Endodermal cell (in vitro differentiated cells): ENCODE results near the gene VCAN. TPM values are rescaled to one million over a fixed set of nuclear protein-coding genes. Genes with fewer than 3 reads are reported as not detected.

Experiments
- DNase-seq: peaks from one replicate; pipeline ENCODE4 v3.0.0-alpha.2; 2017
- H3K27ac ChIP-seq: 2 replicates; pipeline ENCODE4 v1.5.1; 2013; ENCODE audit warnings: mild to moderate bottlenecking, low read depth, low read length, moderate library complexity
- H3K27me3 ChIP-seq: 2 replicates; pipeline ENCODE4 v1.6.1; 2013; ENCODE audit warnings: mild to moderate bottlenecking, low read length, moderate library complexity; ENCODE audit not compliant: insufficient read depth, control insufficient read depth, poor library complexity, severe bottlenecking
- H3K36me3 ChIP-seq: 2 replicates; pipeline ENCODE4 v1.7.0; 2013; ENCODE audit warnings: mild to moderate bottlenecking, low read length, moderate library complexity; ENCODE audit not compliant: control insufficient read depth, insufficient read depth
- H3K4me1 ChIP-seq: one replicate; pipeline ENCODE4 v1.7.0; 2013; ENCODE audit warnings: low read length; ENCODE audit not compliant: control insufficient read depth, insufficient read depth
- H3K4me3 ChIP-seq: 2 replicates; pipeline ENCODE4 v1.5.1; 2013; ENCODE audit warnings: mild to moderate bottlenecking, low read length, moderate library complexity
- H3K9ac ChIP-seq: 2 replicates; pipeline ENCODE4 v1.6.1; 2013; ENCODE audit warnings: mild to moderate bottlenecking, low read length, moderate library complexity; ENCODE audit not compliant: poor library complexity, severe bottlenecking; ENCODE audit errors: extremely low read depth
- H3K9me3 ChIP-seq: 2 replicates; pipeline ENCODE4 v1.6.1; 2013; ENCODE audit warnings: mild to moderate bottlenecking, low read length, moderate library complexity; ENCODE audit not compliant: control insufficient read depth
- H3K27ac Mint-ChIP-seq: 2 replicates; pipeline ENCODE4 v1.8.0; 2020; ENCODE audit warnings: mixed read lengths
- H3K27me3 Mint-ChIP-seq: 2 replicates; pipeline ENCODE4 v1.8.0; 2021; ENCODE audit warnings: mild to moderate bottlenecking, mixed read lengths; ENCODE audit not compliant: insufficient read depth
- H3K36me3 Mint-ChIP-seq: 2 replicates; pipeline ENCODE4 v1.8.0; 2020; ENCODE audit warnings: low read depth, mixed read lengths
- H3K4me1 Mint-ChIP-seq: 2 replicates; pipeline ENCODE4 v1.8.0; 2020; ENCODE audit warnings: mixed read lengths
- H3K4me3 Mint-ChIP-seq: 2 replicates; pipeline ENCODE4 v1.8.0; 2020; ENCODE audit warnings: mild to moderate bottlenecking, moderate library complexity, mixed read lengths
- H3K9me3 Mint-ChIP-seq: 2 replicates; pipeline ENCODE4 v1.8.0; 2020; ENCODE audit warnings: mild to moderate bottlenecking, mixed read lengths
- CTCF ChIP-seq: fragments of 200-600 bp; sonication (generic); conservative IDR thresholded peaks from 2 replicates; pipeline ENCODE4 v1.5.0; 2021; ENCODE audit warnings: antibody characterized with exemption, mild to moderate bottlenecking
- WGBS, 2 experiments: methylation state at CpG; one replicate each; pipeline versions ENCODE4 v1.1.5 to v1.1.7; 2013; ENCODE audit warnings: missing lambda C conversion rate in 2 of 2, mixed read lengths in 1 of 2; ENCODE audit not compliant: insufficient coverage in 1 of 2, insufficient read length in 1 of 2; 5-methylcytosine and 5-hydroxymethylcytosine counted together
- total RNA-seq, 2 donors: library from RNA; stranded (reverse); fragmentation: NEBNext Ultra II Directional in 1 of 2; extraction: Animal tissue kit (Norgen Biotek cat#: 25700) in 1 of 2; gene quantifications; 2 replicates in 1 of 2; 3 replicates in 1 of 2; pipeline ENCODE4 v1.2.1, GENCODE V29; 2021

VCAN gene
- total RNA-seq, 2 donors from 2014 or later, result 363 to 397 TPM

- DNase-seq, result peak; percentile 87
- 0% methylated on average over 8 to 54 of the region's 54 CpGs for WGBS, 2 experiments
- Histone ChIP-seq H3K4me1 (peaks cover 3% of the 10 kb centered on the region), H3K4me3 (peak overlapping the region; percentile 90), H3K27me3 (no peaks in the 10 kb centered on the region), H3K9ac (peak overlapping the region; percentile 47), H3K9me3 (no peaks in the 10 kb centered on the region), H3K36me3 (no peaks in the 10 kb centered on the region), H3K27ac (peak overlapping the region; percentile 85)
- peaks cover 1% of the 10 kb centered on the region for H3K27me3 Mint-ChIP-seq
- H3K9me3 Mint-ChIP-seq, result no peaks in the 10 kb centered on the region
- H3K27ac Mint-ChIP-seq, result peak overlapping the region; percentile 95
- H3K36me3 Mint-ChIP-seq, result peaks cover 4% of the 10 kb centered on the region
- TF ChIP-seq CTCF, result no peak
- H3K4me3 Mint-ChIP-seq, result peak overlapping the region; percentile 93
- peaks cover 42% of the 10 kb centered on the region for H3K4me1 Mint-ChIP-seq
Measured at GRCh38 chr5:83472508-83473345, 1.2 kb downstream of the VCAN start.

DNA sequence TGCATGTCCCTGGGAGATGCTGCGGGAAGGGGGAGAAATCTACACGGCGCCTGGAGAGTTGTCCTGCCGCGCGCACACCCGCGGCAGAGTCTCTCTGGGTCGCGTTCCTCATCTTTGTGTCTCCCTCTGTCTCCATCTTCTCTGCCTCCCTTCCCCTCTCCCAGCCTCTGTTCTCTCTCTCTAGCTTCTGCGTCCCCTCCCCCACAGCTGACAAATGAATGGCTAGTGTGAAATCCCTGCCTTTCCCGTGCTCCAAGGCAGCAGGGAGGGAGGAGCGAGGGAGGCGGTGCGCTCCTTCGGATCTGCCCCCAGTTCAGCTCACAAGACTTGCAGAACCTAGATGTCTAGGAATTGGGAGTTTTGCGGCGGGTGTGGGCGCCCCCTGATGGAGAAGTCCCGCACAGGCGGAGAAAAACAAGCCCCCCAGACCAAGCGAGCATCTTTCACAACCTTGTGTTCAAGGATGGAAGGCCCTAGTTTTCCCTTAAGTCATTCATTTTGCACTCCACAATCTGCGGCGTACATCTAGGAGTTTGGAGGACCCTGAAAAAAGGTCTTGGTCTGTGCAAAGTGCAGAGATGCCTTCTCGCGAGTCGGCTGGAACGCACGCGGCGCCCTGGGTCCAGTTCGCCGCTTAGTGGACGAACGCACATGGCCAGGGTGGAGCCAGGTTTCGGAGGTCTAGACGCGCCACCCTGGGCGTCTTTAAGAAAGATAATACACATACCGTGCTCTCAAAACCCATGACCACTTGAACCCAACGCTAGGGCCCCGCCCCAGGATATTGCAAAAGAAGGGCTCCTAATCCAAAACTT, 2.0 kb downstream of the VCAN start:
- peak overlapping the region; percentile 90 for H3K4me3 ChIP-seq
- TF ChIP-seq CTCF, result peak; percentile 98
- Mint-ChIP-seq H3K4me3 (peak overlapping the region; percentile 93), H3K27ac (peak overlapping the region; percentile 95), H3K27me3 (no peaks in the 10 kb centered on the region), H3K36me3 (peaks cover 7% of the 10 kb centered on the region), H3K9me3 (no peaks in the 10 kb centered on the region), H3K4me1 (peaks cover 38% of the 10 kb centered on the region)
- peaks cover 3% of the 10 kb centered on the region for H3K4me1 ChIP-seq
- H3K36me3 ChIP-seq, result peaks cover 5% of the 10 kb centered on the region
- 0% methylated on average over 14 to 42 of the region's 42 CpGs for WGBS, 2 experiments
- peak overlapping the region; percentile 85 for H3K27ac ChIP-seq
- peak; percentile 99 for DNase-seq
- H3K9ac ChIP-seq, result peak overlapping the region; percentile 55
- no peaks in the 10 kb centered on the region for H3K27me3 ChIP-seq
- no peaks in the 10 kb centered on the region for H3K9me3 ChIP-seq

DNA sequence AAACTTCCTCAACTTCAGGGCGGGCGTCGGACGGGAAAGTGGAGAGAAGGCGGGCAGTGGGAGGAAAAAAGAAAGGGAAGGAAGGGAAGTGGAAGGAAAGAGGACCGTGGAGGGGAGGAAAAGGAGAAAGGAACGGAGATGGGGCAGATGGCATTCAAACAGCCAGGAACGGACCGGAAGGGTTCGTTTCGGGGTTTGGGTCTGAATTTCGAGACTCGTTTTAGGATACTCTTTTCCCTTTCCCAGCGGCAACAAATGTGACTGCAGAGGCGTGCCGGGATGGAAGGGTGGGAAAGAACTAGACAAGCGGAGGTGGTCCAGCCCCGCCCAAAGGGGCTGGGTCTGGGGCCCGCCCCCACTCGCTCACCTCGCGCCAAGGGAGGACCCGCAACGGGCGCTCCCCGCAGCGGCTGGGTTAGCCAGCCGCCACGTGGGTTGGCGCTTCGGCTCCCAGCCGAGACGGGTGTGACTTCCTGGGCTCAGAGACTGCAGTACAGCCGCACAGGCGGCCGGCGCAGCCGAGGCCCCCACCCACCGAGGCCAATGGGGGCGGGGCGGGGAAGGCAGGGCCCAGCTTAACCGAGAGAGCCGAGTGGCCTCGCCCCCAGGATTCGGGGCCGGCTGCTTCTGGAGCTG, 2.7 kb downstream of the VCAN start:
- Histone ChIP-seq H3K36me3 (peaks cover 10% of the 10 kb centered on the region), H3K9me3 (no peaks in the 10 kb centered on the region), H3K9ac (peak overlapping the region; percentile 55), H3K4me3 (peak overlapping the region; percentile 90), H3K27me3 (no peaks in the 10 kb centered on the region), H3K27ac (peak overlapping the region; percentile 81), H3K4me1 (peaks cover 3% of the 10 kb centered on the region)
- Mint-ChIP-seq H3K27ac (peak overlapping the region; percentile 95), H3K27me3 (no peaks in the 10 kb centered on the region), H3K4me3 (peak overlapping the region; percentile 93), H3K36me3 (peaks cover 14% of the 10 kb centered on the region), H3K9me3 (peaks cover 3% of the 10 kb centered on the region), H3K4me1 (peaks cover 34% of the 10 kb centered on the region)
- WGBS, 2 experiments, result 0 to 1% methylated on average over 15 to 45 of the region's 46 CpGs
- DNase-seq, result peak; percentile 98
- TF ChIP-seq CTCF, result no peak
